Stimulated activated CD4-positive, alpha-beta T cell treated with anti-CD3 and anti-CD28 coated beads, TNF-alpha, amount 100 ng/mL, for 4 hours (primary cell): ENCODE measurements around the gene GPT2.
A peak's percentile ranks its signal among the peaks of the same experiment; 100 is the strongest.

Experiments
- DNase-seq, 3 experiments: peaks; one replicate each; pipeline ENCODE4 v3.0.0-alpha.2; 2020; ENCODE audit warnings: low read depth in 3 of 3

GPT2 gene

DNA sequence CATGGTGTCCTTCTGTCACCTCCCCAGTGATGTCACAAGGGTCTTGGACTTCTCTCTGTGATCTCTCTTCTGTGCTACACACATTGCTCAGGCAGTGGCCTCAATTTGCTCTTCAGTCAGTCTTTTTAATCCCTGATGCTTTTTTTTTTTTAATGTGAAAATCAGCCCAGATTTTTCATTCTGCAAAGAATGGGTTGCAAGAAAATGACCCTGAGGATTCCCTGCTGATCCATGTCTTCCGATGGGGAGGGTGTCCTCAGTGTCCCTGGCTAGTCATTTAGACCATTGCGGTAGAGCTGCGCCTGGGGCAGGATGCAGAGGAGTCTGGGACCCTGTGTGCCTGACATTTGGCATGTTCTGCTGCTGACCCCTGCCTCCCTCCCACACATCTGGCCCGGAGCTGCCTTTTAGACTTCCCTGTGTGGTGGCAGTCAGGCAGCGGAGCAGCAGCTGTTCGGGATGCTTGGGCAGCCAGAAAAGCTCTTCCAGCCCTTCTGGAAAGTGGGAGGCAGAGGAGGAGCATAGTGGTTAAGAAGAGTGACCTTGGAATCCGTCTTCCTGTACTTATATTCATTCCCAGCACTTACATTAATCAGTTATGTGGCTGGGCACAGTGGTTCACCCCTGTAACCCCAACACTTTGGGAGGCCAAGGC lies 12.3 kb downstream of the GPT2 start:
- DNase-seq, result no peak

DNA sequence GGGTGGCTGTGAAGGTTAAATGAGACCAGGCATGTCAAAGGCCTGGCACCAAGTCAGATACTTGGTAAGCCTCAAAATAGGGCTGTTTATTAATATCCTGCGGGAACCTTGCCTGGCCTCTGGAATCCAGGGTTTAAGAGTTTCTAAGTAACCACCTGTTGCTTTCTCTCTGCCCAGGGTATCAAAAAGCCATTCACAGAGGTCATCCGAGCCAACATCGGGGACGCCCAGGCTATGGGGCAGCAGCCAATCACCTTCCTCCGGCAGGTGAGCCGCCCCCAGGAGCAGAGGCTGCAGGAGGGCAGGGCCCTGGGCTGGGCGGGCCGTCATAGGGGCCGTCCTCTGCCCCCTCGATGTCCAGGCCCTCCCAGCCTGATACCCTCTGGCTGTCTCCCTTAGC lies 13.3 kb downstream of the GPT2 start:
- DNase-seq, result no peak

DNA sequence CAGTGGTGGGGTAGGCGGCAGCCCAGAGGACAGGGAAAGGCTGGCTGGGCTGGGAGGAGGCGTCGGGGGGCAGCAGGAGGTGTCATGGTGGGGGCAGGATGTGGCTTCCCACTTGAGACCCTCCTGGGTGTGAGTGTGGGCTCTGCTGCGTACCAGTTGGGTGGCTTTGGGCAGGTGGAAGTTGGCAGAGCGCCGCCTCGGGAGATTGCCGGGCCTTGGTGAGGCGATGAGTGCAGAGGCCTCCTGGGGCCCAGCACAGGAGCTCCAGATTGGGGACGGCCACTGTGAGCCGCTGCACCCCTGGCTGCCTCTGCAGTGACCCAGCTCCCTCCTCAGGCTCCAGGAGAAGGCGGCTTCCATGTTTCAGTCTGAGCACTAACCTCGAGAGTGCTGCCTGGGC lies 13.8 kb downstream of the GPT2 start:
- DNase-seq, result no peak

DNA sequence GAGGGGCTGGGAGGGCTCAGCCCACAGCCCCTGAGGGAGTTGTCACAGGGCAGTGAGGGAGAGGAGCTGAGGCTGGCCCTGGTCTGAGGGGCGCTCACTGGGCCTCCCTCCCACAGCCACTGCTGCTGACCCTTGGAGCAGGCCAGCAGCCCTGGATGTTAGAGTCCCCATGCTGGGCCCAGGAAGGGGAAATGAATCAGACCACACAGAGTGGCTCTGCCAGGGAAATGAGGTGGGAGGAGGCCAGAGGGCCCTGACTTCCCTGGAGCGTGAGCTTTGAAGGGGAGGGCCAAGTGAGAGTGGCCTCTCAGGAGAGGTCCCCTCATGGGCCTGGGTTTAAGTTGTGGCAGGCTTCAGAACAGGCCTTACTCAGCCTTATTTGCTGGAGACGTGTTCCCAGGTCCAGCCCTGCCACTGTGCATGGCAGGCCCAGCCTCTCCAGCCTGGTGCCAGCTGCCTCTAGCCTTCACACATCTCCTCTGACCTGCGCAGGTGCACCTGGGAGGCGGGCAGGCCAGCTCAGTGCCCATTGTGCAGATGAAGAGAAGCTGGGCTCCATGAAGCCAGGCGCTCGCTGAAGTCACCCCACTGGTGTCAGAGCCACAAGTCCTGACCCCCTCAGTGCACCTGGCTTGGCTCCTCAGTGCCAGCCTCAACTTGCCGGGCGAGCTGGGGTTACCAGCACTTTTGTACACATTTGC lies 15.4 kb downstream of the GPT2 start:
- DNase-seq, result no peak

DNA sequence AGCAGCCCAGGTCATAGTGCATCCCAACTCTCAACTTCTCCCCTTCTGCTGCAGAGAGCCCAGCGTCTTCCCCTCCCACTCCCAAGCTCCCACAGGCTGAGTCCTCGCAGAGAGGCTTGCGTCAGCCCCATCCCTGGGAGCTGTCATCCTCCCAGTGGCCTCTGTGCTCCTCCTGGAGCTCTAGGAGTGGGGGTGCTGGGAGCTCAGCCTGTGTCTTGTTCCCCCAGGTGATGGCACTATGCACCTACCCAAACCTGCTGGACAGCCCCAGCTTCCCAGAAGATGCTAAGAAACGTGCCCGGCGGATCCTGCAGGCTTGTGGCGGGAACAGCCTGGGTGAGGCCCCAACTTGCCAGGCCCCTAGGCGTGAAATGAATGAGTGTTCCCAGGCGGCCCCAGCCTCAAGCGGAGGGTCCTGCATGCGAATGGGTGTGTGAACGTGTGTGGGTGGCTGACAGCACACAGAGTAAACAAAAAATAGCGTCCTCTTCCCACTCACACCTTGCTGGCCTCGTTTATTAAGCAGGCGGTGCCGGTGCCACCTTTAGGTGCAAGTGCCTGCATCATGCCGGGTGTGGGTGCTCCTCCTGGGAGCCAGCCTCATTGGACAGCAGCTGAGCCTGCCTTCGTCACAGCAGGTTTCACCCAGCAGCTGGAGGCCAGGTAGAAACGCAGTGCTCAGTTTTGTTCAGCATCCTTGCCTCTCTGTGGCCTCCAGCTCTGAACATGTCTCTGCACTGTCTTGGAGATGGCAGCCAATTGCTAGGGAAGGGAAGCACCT lies 16.5 kb downstream of the GPT2 start:
- DNase-seq, result no peak

DNA sequence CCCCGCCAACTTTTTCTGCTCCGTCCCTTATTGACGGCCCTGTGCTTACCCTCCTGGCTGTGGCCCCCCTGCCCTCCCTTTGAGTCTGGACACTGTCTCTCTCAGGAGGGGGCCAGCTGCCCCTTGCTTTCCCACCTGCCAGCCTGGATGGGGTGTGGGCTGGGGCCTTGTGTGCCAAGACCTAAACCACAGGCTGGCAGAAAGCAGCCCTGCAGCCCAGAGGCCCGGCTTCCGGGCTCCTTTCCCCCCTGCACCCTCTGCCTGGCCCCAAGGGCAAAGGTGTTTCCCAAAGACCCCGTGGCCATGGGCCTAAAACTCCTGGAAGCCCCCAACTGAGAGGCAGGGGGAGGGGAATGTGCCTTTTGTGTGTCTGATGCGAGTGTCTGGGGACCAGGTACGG lies 17.5 kb downstream of the GPT2 start:
- no peak for DNase-seq

DNA sequence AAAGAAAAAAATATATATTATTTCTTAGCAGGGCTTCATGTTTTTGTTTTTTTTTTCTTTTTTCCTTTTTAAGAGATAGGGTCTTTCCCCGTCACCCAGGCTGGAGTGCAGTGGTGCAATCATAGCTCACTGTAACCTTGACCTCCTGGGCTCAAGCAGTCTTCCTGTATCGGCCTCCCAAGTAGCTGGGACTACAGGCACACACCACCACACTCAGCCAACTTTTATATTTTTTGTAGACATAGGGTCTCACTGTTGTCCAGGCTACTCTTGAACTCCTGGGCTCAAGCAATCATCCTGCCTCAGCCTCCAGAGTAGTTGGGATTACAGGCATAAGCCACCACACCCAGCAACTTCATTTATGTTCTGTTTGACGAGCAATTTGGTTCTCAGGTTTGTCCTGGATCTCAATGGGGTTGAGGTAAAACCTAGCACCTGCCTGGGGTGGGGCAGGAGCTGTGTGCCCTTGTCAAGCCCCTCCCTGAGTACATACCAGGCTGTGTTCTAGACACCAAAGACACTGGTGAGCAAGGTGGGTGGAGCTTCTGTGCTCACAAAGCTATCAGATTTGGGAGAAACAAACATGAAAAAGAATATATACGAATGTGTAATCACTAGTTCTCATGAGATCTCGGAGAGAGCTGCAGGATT lies 19.2 kb downstream of the GPT2 start:
- DNase-seq, result no peak

DNA sequence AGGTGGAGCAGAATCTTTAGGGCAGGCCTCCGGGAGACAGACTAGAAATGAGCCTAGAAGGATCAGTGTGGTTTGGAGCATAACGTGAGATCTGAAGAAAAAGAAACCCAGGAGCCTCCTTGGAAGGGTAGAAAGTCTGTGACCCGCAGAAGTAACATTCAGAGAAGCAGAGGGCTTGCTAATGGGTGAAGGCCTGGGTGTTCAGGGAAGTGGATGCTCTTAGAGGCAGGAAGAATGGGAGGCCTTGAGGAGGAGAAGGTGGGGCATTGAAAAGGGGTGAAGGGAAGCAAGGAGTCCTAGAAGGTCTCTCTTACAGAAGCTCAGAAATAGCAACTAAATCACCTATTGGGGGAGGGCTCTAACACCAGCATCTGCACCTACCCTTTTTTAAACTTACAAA lies 20.3 kb downstream of the GPT2 start:
- no peak for DNase-seq

DNA sequence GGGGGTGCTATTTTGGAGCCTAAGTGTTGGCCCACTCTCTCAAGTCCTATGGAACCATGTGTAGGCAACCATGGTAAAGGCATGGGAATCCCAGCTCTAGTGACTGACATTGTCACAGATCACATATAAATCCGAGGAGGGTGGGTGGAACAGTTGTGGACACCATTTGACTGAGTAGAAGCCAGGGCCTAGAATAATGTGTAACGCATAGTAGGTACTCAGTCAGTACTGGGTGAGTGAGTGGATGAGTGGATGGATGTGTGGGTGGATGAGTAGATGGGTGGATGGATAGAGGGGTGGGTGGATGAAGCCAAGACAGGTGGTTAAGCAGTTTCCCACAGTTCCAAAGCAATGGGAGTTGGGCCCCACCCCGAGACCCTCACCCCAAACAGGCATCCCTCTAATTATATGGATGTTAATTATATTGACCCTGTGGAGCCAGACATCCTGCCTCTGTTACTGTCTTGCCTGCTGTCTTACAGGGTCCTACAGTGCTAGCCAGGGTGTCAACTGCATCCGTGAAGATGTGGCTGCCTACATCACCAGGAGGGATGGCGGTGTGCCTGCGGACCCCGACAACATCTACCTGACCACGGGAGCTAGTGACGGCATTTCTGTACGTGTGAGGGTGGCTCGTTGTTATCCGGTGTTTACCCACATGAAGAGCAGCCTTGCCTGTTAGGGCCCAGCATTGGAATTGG lies 22.3 kb downstream of the GPT2 start:
- no peak for DNase-seq

DNA sequence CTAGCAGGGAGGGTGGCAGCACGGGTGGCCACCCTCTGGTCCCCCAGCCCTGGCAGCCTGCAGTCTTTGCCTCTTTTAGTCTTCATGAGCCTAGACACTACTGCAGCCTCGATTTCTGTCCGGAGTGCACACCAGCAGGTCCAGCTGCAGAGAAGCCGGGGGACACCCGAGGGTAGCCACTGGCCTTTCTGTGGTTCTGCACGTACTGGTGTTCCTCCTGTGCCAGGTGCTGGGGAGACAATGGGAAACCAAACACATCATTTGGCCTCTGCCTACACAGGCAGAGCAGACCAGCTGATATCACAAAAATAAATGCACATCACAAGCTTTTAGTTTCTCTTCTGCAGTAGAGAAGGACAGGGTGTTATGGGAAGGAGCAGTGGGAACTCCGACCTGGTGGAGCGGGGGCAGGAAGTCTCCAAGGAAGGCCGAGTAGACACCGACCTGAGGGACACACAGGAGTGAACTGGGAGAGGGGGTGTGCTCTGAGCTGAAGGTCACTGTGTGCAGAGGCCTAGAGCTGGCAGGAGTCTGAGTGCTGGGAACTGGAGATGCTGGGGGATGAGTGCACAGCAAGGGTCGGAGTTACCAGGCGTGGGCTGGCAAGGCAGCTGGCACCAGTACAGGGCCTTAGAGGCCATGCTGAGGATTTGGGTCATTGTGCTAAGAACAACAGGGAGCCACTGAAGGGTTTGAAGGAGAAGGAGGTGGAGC lies 23.1 kb downstream of the GPT2 start:
- no peak for DNase-seq

DNA sequence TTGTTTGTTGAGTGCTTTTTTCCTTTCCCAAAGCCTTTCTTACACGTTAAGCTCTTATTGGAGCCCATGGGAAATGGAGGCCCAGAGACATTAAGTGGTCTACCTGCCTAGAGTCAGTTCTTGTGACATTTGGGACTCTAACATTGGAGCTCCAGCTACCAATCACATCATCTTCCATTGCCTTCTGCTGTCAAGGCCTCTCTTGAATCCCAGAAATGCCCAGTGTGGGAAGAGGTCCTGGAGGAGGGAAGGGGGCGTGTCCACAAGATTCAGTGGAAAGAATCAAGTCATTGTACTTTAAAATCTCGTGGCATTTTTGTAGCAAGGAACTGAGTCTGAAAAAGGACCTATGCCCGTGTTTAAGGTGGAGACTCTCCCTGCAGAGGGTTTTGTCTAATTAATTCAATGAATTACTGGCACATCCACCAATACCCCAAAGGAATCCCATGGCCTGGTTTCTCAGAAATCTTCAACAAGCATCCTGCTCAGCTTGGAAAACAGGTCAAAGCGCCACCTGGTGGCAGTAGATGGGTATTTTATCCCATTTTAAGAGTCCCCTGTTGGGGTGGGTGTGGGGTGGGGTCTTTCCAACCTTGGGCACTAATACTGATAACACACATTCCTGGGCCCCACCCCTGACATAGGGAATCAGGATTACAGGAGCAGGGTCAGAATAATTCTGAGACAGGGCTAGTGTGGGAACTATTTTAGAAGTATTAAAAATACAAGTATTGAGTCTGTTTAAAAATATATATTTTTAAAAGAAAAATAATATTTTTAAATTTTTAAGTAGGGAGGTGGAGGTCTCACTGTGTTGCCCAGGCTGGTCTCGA lies 24.6 kb downstream of the GPT2 start:
- DNase-seq, result peak; percentile 22 to 39 (median 34)

DNA sequence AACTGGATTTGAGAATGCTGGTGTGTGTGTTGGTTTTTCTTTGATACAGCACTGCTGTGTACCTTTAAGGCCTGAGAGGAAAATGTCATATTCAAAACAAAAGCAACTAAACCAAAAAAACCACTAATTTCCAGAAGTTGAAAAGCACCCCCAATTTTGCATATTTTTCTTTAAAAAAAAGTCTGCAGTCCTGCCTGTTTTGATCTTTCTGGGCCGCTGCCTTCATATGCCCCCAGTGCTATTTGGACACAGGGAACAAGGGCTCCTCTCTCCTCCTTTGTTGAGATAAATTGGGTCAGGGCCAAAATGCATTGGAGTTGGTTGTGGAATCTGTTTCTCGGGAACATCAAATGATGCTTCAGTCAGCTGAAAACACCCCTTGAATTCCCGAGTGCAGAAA lies 26.9 kb downstream of the GPT2 start:
- DNase-seq, result no peak

DNA sequence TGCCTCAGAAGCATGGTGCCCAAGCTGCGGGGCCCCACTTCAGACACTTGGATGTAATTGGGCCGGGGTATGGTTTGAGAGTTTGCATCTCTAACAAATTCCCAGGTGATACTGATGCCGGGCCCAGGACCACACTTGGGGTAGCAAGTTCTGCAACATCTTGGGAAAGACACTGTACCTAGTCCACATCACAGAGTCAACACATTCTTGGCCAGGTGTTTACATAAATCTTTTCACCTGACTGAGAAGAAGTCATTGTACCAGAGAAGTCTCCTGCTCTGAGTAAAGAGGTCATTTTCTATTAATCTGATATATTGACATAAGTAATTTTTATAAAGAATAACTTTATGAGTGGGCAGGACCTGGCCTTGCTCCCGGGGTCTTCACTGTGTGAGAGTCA lies 27.5 kb downstream of the GPT2 start:
- DNase-seq, result no peak

DNA sequence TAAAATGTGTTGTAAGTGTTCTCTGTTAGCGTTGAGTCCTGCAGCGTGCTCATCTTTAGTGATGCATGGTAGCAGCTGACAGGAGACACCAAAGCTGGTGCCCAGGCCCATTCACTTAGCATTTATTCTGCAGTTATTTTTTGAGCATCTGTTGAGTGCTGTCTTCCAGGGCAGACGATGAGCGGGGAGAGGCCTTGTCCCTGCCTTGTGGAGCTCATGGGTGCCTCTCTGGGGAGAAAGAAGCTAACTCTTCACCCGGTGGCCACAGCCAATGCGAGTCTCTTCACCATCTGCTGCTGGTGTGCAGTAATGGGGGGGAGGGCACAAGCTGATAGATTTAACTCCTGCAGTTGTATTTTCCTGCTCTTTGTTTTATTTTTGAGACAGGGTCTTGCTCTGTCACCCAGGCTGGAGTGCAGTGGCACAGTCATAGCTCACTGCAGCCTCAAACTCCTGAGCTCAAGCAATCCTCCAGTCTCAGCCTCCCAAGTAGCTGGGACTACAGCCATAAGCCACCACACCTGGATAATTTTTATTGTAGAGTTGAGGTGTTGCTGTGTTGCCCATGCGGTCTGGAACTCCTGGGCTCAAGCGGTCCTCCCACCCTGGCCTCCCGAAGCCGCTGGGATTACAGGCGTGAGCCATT lies 30.5 kb downstream of the GPT2 start:
- DNase-seq, result no peak

DNA sequence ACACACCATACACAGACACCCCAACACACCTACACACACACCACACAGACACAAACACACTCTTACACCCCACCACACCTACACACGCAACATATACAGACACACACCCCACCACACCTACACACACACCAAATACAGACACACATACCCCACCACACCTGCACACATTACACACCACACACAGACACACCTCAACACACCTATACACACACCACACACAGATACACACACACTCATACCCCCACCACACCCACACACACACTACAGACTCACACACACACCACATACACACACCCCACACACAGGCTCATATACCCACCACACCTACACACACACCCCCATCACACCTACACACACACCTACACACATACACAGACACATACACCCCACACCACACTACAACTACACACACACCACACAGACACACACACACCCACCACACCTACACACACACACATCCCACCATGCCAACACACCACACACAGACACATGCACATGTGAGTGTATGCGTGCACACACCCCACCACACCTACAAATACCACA lies 31.4 kb downstream of the GPT2 start:
- no peak for DNase-seq

DNA sequence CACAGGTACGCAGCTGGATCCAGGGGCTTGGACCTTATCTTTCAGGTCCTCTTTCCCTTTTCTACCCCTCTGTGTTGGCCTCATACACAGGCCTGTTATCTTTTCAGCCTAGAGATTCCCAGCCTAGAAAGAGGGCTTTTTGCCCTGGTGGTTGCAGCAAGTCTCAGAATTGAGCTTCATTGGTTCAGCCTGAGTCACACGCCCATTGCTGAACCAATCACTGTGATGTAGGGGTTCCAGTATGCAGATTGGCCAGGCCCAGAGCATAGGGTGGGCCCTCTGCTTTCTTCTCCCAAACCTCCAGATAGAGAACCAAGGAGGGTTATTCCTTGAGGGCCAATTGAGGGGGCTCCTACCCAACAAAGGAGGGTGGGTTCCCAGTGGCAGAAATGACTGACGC lies 32.8 kb downstream of the GPT2 start:
- DNase-seq, result no peak

DNA sequence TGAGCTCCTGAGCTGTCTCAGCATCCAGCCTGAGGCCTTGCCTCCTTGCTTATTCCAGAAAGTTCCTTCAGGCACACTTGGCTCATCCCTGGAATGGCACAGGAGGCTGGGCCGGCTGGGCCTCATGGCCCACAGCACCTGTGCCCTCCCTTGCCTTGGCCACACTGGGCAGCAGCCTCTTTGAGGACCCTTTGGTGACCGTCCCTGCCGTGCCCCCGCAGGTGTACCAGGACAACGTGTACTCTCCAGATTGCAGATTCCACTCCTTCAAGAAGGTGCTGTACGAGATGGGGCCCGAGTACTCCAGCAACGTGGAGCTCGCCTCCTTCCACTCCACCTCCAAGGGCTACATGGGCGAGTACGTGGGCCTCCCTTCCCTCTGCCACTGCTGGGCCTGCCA lies 34.2 kb downstream of the GPT2 start:
- DNase-seq, result no peak

DNA sequence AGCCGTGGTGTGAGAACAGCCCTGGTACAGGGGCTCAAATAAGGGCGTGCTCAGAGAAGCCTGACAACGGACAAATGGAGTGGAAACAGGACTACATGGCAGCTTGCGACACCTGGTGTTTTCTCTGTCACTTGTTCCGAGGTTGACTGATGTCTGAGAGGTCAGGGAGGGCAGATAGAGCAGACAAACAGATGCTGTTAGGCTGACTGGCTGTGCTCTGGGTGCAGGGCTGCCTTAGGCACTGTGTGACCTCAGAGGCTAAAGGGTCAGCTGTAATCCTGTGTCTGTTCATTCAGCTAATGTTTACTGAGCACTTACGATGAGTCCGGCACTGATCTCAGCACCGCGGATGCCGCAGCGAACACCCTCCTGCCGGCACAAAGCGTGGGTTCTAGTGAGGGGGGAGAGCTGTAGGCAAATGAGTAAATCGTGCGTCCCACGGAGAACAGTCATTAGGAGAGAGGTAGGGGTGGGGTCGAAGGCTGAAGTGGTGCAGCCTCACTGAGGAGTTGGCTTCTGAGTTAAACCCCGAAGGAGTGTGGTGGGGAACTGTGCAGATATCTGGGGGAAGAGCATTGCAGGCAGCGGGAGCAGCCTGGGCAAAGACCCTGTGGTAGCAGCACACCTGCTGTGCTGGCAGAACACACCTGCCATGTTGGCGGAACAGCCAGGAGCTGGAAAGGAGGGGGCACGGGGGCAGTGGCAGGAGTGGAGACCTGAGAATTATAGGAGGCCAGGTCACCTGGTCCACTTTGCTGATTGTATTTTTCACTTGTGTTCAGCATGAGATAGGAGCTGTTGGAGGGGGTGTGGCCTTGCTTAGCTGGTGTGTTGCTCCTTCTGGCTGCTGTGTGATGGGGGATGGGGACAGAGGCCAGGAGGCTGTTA lies 35.0 kb downstream of the GPT2 start:
- no peak for DNase-seq
